Measurements from ENCODE around the gene GRM1.

GRM1 gene

DNA sequence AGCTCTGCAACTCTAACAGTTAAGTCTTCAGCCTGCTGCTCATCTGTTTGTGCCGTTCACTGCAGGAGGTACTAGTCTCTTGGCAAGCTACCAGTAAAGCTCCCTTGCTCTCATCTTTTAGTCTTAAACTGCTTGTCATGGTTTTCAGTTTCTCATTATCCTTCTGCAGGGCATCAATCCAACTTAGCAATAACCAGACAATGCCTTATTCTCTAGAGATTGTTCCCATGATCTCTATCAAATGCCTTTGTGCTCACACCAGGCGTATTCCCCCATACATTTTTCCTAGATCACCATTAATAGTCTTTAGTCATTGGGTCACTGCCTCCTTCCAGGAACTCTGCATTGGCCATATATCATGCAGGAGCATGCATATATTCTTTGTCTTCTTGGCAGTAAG, 171.3 kb downstream of the GRM1 start:
- DNase-seq (ENCODE audit: extremely low spot score), result no peak
- CTCF ChIA-PET, result no interaction called here
- POLR2A ChIA-PET, result no interaction called here
- no peak for TF ChIP-seq TARDBP (IDR thresholded peaks at IDR 0.05)
- no peak for TF ChIP-seq ZNF384 (IDR thresholded peaks at IDR 0.05)
- no peak for TF ChIP-seq NFRKB (IDR thresholded peaks at IDR 0.05)
- no peak for TF ChIP-seq SP1 (IDR thresholded peaks at IDR 0.05)
- no peak for TF ChIP-seq CTBP1 (IDR thresholded peaks at IDR 0.05; ENCODE audit: borderline replicate concordance)
- TF ChIP-seq BHLHE40 (IDR thresholded peaks at IDR 0.05; ENCODE audit: borderline replicate concordance), result no peak
- TF ChIP-seq FOXK2 (IDR thresholded peaks at IDR 0.05), result no peak
- TF ChIP-seq FOXM1 (IDR thresholded peaks at IDR 0.05; ENCODE audit: borderline replicate concordance), result no peak
- no peak for TF ChIP-seq FOXA1 (IDR thresholded peaks at IDR 0.05)
- no peak for TF ChIP-seq ELF4 (IDR thresholded peaks at IDR 0.05)
- no peak for TF ChIP-seq LEF1 (IDR thresholded peaks at IDR 0.05; ENCODE audit: borderline replicate concordance)
- TF ChIP-seq L3MBTL2 (conservative IDR thresholded peaks at IDR 0.05), result no peak
- no peak for TF ChIP-seq ARNT (IDR thresholded peaks at IDR 0.05)
- TF ChIP-seq HDGF (IDR thresholded peaks at IDR 0.05; ENCODE audit: borderline replicate concordance), result no peak
- no peak for TF ChIP-seq SUZ12 (IDR thresholded peaks at IDR 0.05)
- TF ChIP-seq, protein P1, sequence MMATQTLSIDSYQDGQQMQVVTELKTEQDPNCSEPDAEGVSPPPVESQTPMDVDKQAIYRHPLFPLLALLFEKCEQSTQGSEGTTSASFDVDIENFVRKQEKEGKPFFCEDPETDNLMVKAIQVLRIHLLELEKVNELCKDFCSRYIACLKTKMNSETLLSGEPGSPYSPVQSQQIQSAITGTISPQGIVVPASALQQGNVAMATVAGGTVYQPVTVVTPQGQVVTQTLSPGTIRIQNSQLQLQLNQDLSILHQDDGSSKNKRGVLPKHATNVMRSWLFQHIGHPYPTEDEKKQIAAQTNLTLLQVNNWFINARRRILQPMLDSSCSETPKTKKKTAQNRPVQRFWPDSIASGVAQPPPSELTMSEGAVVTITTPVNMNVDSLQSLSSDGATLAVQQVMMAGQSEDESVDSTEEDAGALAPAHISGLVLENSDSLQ (IDR thresholded peaks at IDR 0.05), result no peak

DNA sequence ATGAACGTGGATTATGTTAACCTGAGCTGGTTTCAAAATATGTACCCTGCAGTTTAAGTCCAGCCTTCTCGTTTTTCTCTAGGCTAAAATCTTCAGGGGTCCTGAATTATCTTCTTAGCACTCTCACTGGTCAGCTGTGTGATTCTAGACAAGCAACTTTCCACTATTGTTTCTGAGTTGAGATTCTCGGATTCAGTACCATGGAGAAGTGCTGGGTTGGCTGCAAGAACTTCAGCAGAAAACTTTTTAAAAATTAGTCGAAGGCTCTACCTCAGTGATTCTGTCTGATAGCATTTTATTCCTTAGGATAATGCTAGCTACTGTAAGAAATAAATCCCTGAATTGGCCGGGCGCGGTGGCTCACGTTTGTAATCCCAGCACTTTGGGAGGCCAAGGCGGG, 173.7 kb downstream of the GRM1 start:
- CTCF ChIA-PET, result no interaction called here
- no peak for TF ChIP-seq FOXM1 (IDR thresholded peaks at IDR 0.05; ENCODE audit: borderline replicate concordance)
- no peak for TF ChIP-seq SP1 (IDR thresholded peaks at IDR 0.05)
- no peak for TF ChIP-seq L3MBTL2 (conservative IDR thresholded peaks at IDR 0.05)
- no peak for TF ChIP-seq FOXK2 (IDR thresholded peaks at IDR 0.05)
- no peak for TF ChIP-seq NFRKB (IDR thresholded peaks at IDR 0.05)
- TF ChIP-seq ELF4 (IDR thresholded peaks at IDR 0.05), result no peak
- no peak for TF ChIP-seq FOXA1 (IDR thresholded peaks at IDR 0.05)
- no peak for TF ChIP-seq BHLHE40 (IDR thresholded peaks at IDR 0.05; ENCODE audit: borderline replicate concordance)
- no peak for TF ChIP-seq ZNF384 (IDR thresholded peaks at IDR 0.05)
- TF ChIP-seq TARDBP (IDR thresholded peaks at IDR 0.05), result no peak
- TF ChIP-seq ARNT (IDR thresholded peaks at IDR 0.05), result no peak
- TF ChIP-seq HDGF (IDR thresholded peaks at IDR 0.05; ENCODE audit: borderline replicate concordance), result no peak
- DNase-seq (ENCODE audit: extremely low spot score), result no peak

DNA sequence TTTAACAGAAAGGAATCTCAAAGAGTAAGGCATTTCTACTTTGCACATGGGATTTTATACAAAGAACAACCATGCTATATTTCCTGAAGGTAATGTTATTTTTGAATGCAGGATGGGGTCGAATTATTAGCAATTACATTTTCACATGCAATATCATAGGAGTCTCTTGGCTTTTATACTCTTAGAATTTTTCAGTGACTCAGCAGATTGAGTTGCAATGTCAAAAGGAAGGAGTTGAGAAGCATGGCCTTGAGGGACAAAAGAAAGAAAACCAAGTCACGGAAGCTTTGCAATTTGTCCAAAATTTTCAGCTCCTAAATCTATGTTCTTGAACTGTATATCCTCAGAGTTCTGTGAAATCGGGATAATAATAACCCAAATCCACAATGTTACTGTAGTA, 181.1 kb downstream of the GRM1 start:
- POLR2A ChIA-PET, result no interaction called here
- CTCF ChIA-PET, result no interaction called here
- TF ChIP-seq FOXK2 (IDR thresholded peaks at IDR 0.05) (no peak), BHLHE40 (IDR thresholded peaks at IDR 0.05; ENCODE audit: borderline replicate concordance) (no peak), LEF1 (IDR thresholded peaks at IDR 0.05; ENCODE audit: borderline replicate concordance) (no peak), L3MBTL2 (conservative IDR thresholded peaks at IDR 0.05) (no peak), SP1 (IDR thresholded peaks at IDR 0.05) (no peak), HDGF (IDR thresholded peaks at IDR 0.05; ENCODE audit: borderline replicate concordance) (no peak), FOXM1 (IDR thresholded peaks at IDR 0.05; ENCODE audit: borderline replicate concordance) (no peak), ZNF384 (IDR thresholded peaks at IDR 0.05) (no peak), TARDBP (IDR thresholded peaks at IDR 0.05) (no peak)
- no peak for DNase-seq (ENCODE audit: extremely low spot score)

More for the DNA sequence above, 173.7 kb downstream of the GRM1 start:
- POLR2A ChIA-PET, result no interaction called here

DNA sequence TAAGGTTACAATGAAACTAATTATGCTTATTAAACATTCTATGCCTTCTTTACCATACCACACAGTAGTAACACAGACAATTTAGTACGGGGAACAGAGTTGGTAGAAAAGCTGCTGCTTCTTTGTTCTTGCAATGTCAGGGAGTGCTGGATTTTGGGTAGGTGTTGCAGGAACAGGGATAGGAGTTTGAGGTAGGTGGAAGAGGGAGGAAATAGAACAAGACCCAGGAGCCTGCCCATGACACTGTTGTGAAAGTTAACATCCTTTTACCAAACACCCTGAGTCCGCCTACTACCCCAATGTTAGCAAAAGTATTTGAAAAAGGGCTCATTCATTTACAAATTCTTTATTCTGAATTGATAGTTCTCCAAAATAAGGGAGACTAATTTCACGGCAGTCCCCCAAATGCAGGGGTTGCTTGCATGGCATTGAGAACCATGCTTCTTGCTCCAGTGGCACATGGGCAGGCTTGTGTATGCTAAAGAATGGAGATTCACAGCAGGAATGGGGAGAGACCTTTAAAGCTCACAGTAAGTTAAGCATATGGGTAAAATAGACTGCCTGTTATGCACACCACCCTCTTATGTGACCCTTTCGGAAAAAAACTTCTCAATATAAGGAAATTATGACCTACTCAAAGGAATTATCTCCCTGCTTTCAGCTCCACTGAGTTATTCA, 181.7 kb downstream of the GRM1 start:
- CTCF ChIA-PET, result no interaction called here
- POLR2A ChIA-PET, result no interaction called here
- no peak for DNase-seq (ENCODE audit: extremely low spot score)
- TF ChIP-seq ELF4 (IDR thresholded peaks at IDR 0.05) (no peak), FOXM1 (IDR thresholded peaks at IDR 0.05; ENCODE audit: borderline replicate concordance) (no peak), ZNF384 (IDR thresholded peaks at IDR 0.05) (no peak), FOXK2 (IDR thresholded peaks at IDR 0.05) (no peak)
- TF ChIP-seq, protein P1 (IDR thresholded peaks at IDR 0.05), result no peak

DNA sequence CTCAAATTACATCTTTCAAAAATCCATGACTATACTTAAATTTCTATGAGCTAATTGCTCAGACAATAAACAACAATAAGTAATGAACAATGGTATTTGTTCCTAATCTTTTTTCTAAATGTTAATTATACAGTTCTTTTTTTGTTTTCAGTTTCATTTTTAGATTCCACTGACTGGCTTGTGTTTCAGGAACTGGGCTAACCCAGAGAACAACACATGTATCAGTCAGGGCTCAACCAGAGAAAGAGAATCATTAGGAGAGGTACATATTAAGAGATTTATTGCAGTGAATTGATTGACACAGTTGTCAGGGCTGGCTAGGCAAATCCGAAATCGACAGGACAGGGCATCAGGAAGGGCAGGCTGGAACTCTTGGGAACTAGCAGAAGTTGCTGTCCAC, 182.8 kb downstream of the GRM1 start:
- ChIA-PET POLR2A (no interaction called here), CTCF (no interaction called here)

DNA sequence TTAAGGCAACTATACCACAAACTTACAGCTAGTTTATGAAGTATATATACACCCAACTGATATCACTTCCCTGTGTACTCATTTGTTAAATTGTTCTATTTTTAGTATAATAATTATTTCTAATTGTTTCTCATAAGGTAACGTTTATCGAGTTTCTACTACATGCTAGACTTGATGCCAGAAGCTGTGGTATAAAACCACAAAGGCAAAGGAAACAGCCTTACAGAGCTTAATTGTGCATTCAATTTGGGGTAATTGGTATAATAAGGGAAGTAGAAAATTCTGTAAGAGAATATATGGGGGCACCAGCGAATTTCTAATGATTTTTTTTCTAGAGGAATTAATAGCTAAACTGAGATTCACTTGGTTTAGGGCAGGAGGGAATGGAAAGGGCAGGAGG, 183.9 kb downstream of the GRM1 start:
- CTCF ChIA-PET, result no interaction called here
- TF ChIP-seq L3MBTL2 (conservative IDR thresholded peaks at IDR 0.05), result no peak
- no peak for TF ChIP-seq BHLHE40 (IDR thresholded peaks at IDR 0.05; ENCODE audit: borderline replicate concordance)
- no peak for TF ChIP-seq SUZ12 (IDR thresholded peaks at IDR 0.05)
- TF ChIP-seq, protein P1 (IDR thresholded peaks at IDR 0.05), result no peak
- TF ChIP-seq ZNF384 (IDR thresholded peaks at IDR 0.05), result no peak
- no peak for DNase-seq (ENCODE audit: extremely low spot score)
- POLR2A ChIA-PET, result no interaction called here

More for the DNA sequence above, 182.8 kb downstream of the GRM1 start:
- no peak for DNase-seq (ENCODE audit: extremely low spot score)
- no peak for TF ChIP-seq BHLHE40 (IDR thresholded peaks at IDR 0.05; ENCODE audit: borderline replicate concordance)
- no peak for TF ChIP-seq L3MBTL2 (conservative IDR thresholded peaks at IDR 0.05)
- no peak for TF ChIP-seq ZNF384 (IDR thresholded peaks at IDR 0.05)
- no peak for TF ChIP-seq SUZ12 (IDR thresholded peaks at IDR 0.05)
- TF ChIP-seq HDGF (IDR thresholded peaks at IDR 0.05; ENCODE audit: borderline replicate concordance), result no peak
- TF ChIP-seq FOXA1 (IDR thresholded peaks at IDR 0.05), result no peak
- TF ChIP-seq ELF4 (IDR thresholded peaks at IDR 0.05), result no peak
- TF ChIP-seq, protein P1 (IDR thresholded peaks at IDR 0.05), result no peak
